H1 (cell line): ENCODE data around the gene SGCB. TPM values are rescaled to one million over a fixed set of nuclear protein-coding genes. Genes with fewer than 3 reads are reported as not detected.

Experiments
- SP2 ChIP-seq: IDR thresholded peaks from 2 replicates; pipeline ENCODE4 v1.6.1; 2012; ENCODE audit warnings: mild to moderate bottlenecking, low read length, inconsistent platforms
- polyA plus RNA-seq, 7 experiments: library from polyadenylated mRNA; depleted of rRNA in 3 of 7; stranded (reverse) in 5 of 7; unstranded in 2 of 7; fragments of >200 nt in 5 of 7; fragments of 200-250 nt in 2 of 7; gene quantifications; 1 replicate in 5 of 7; 2 replicates in 1 of 7; 4 replicates in 1 of 7; pipeline versions ENCODE4 v1.2.1 to v1.2.3, GENCODE V29; 2011 to 2013; ENCODE audit warnings: missing spikeins in 2 of 7, mixed read lengths in 2 of 7
- total RNA-seq: library from RNA; stranded (reverse); fragmentation: NEBNext Ultra II Directional; extraction: Animal tissue kit (Norgen Biotek cat#: 25700); gene quantifications from 2 replicates; pipeline ENCODE4 v1.2.1, GENCODE V29; 2021

SGCB gene
- total and polyA plus RNA-seq, 2 of the 8 experiments (the other 6 are each of a cell fraction or from before 2014, with no cell fraction given), result 6.8 to 32.2 TPM

DNA sequence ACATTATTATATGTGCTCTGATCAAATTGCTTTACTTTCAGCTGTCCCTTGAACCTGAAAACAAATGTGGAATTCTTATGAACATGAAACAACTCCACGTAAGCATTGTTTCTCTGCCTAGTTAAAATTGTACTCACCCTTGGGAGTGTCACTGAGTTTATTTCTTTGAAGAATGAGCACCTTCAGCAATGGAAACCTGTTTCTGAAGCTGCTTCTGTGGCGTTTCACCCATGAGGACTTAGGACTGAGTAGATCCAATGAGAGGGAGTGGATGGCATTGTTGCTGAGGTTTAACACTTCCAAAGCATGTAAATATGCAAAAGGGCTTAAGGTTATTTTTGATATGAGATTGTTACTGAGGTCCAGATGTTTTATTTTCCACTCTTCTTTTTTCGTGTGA, 21.1 kb downstream of the SGCB start (continued):
- TF ChIP-seq SP2, result no peak
